WTC11 (cell line): ENCODE measurements around the gene RYR2.

Experiments used
- CTCF ChIP-seq: fragments of 200-600 bp; IDR thresholded peaks from 2 replicates; pipeline ENCODE4 v1.8.0; 2022; ENCODE audit warnings: antibody characterized with exemption
- ESRRA ChIP-seq: sonication (generic); formaldehyde crosslinking; IDR thresholded peaks from 2 replicates; pipeline ENCODE4 v1.8.1; 2022; ENCODE audit warnings: mild to moderate bottlenecking, missing genetic modification reagents, borderline replicate concordance
- HMGA2 ChIP-seq: fragments of 250-450 bp; sonication (Bioruptor Pico); IDR thresholded peaks from 2 replicates; pipeline ENCODE4 v1.4.0; 2021; ENCODE audit warnings: mild to moderate bottlenecking, moderate library complexity
- JAZF1 ChIP-seq: fragments of 250-450 bp; sonication (Bioruptor Pico); IDR thresholded peaks from 2 replicates; pipeline ENCODE4 v1.9.0; 2021; ENCODE audit warnings: moderate library complexity, mild to moderate bottlenecking, inconsistent platforms
- MYBL2 ChIP-seq: sonication (generic); formaldehyde crosslinking; IDR thresholded peaks from 2 replicates; pipeline ENCODE4 v1.8.1; 2023; ENCODE audit warnings: mild to moderate bottlenecking, moderate library complexity, missing genetic modification reagents
- NFYB ChIP-seq: sonication (generic); formaldehyde crosslinking; conservative IDR thresholded peaks from 2 replicates; pipeline ENCODE4 v1.8.0; 2022; ENCODE audit warnings: low read depth, missing genetic modification reagents
- NR2C2 ChIP-seq: sonication (generic); formaldehyde crosslinking; IDR thresholded peaks from 2 replicates; pipeline ENCODE4 v1.8.0; 2022; ENCODE audit warnings: mild to moderate bottlenecking, missing genetic modification reagents
- SP1 ChIP-seq: sonication (generic); formaldehyde crosslinking; conservative IDR thresholded peaks from 2 replicates; pipeline ENCODE4 v1.8.1; 2022; ENCODE audit warnings: missing genetic modification reagents
- TCF7 ChIP-seq: sonication (generic); formaldehyde crosslinking; IDR thresholded peaks from 2 replicates; pipeline ENCODE4 v1.8.0; 2022; ENCODE audit warnings: mild to moderate bottlenecking, low read depth, missing genetic modification reagents, moderate library complexity
- ZSCAN18 ChIP-seq: fragments of 250-450 bp; sonication (Bioruptor Pico); IDR thresholded peaks from 2 replicates; pipeline ENCODE4 v2.1.2; 2022; ENCODE audit warnings: mild to moderate bottlenecking, moderate library complexity
- TF ChIP-seq, protein P1 (sequence below): sonication (generic); formaldehyde crosslinking; conservative IDR thresholded peaks from 2 replicates; pipeline ENCODE4 v1.8.1; 2022; ENCODE audit warnings: mild to moderate bottlenecking, missing genetic modification reagents
- TF ChIP-seq, protein P2 (sequence below): fragments of 250-450 bp; sonication (Bioruptor Pico); IDR thresholded peaks from 2 replicates; pipeline ENCODE4 v1.9.0; 2021; ENCODE audit warnings: mild to moderate bottlenecking
- TF ChIP-seq, protein P3 (sequence below): sonication (generic); formaldehyde crosslinking; IDR thresholded peaks from 2 replicates; pipeline ENCODE4 v1.8.1; 2022; ENCODE audit warnings: low read depth, missing genetic modification reagents, borderline replicate concordance
- TF ChIP-seq, protein P4 (sequence below): sonication (generic); formaldehyde crosslinking; IDR thresholded peaks from 2 replicates; pipeline ENCODE4 v1.8.1; 2023; ENCODE audit warnings: mild to moderate bottlenecking, missing genetic modification reagents, moderate library complexity

GRCh38 chr1:237867380-237867888 is 825.5 kb downstream of the RYR2 start:
- TF ChIP-seq CTCF (no peak), TCF7 (CRISPR knock-in tag) (no peak), ESRRA (CRISPR knock-in tag) (no peak), NR2C2 (CRISPR knock-in tag) (no peak), MYBL2 (no peak), ZSCAN18 (CRISPR knock-in tag) (no peak), NFYB (CRISPR knock-in tag) (no peak), JAZF1 (CRISPR knock-in tag) (no peak), SP1 (CRISPR knock-in tag) (no peak), HMGA2 (CRISPR knock-in tag) (no peak)
- TF ChIP-seq, protein P1, sequence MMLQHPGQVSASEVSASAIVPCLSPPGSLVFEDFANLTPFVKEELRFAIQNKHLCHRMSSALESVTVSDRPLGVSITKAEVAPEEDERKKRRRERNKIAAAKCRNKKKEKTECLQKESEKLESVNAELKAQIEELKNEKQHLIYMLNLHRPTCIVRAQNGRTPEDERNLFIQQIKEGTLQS (CRISPR knock-in tag), result no peak
- TF ChIP-seq, protein P2, sequence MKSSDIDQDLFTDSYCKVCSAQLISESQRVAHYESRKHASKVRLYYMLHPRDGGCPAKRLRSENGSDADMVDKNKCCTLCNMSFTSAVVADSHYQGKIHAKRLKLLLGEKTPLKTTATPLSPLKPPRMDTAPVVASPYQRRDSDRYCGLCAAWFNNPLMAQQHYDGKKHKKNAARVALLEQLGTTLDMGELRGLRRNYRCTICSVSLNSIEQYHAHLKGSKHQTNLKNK (CRISPR knock-in tag), result no peak
- TF ChIP-seq, protein P3, sequence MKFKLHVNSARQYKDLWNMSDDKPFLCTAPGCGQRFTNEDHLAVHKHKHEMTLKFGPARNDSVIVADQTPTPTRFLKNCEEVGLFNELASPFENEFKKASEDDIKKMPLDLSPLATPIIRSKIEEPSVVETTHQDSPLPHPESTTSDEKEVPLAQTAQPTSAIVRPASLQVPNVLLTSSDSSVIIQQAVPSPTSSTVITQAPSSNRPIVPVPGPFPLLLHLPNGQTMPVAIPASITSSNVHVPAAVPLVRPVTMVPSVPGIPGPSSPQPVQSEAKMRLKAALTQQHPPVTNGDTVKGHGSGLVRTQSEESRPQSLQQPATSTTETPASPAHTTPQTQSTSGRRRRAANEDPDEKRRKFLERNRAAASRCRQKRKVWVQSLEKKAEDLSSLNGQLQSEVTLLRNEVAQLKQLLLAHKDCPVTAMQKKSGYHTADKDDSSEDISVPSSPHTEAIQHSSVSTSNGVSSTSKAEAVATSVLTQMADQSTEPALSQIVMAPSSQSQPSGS (CRISPR knock-in tag), result no peak
- TF ChIP-seq, protein P4, sequence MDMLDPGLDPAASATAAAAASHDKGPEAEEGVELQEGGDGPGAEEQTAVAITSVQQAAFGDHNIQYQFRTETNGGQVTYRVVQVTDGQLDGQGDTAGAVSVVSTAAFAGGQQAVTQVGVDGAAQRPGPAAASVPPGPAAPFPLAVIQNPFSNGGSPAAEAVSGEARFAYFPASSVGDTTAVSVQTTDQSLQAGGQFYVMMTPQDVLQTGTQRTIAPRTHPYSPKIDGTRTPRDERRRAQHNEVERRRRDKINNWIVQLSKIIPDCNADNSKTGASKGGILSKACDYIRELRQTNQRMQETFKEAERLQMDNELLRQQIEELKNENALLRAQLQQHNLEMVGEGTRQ (CRISPR knock-in tag), result no peak
